ENCODE results near the gene GPR158.

Gene GPR158

GRCh38 chr10:25177093-25177753 lies 2.4 kb downstream of the GPR158 start:
- Histone ChIP-seq H3K27me3 (ENCODE audit: control insufficient read depth, low read length) (no peaks in the 10 kb centered on the region), H3K36me3 (ENCODE audit: control insufficient read depth, low read length) (no peaks in the 10 kb centered on the region), H3K79me2 (ENCODE audit: control insufficient read depth, low read length) (no peaks in the 10 kb centered on the region), H3K4me2 (ENCODE audit: low read length) (no peak overlapping the region), H3K9me2 (replicated peaks; ENCODE audit: control insufficient read depth, low read length) (no peaks in the 10 kb centered on the region), H3K4me3 (ENCODE audit: low read length) (no peak overlapping the region), H3K9me3 (ENCODE audit: control insufficient read depth, insufficient read depth, low read length) (peaks cover 10% of the 10 kb centered on the region; the same call in 1 of the 2 replicates), H3F3A (ENCODE audit: control insufficient read depth, insufficient read depth) (no peaks in the 10 kb centered on the region), H3K4me1 (ENCODE audit: control insufficient read depth, low read length) (no peaks in the 10 kb centered on the region), H4K20me1 (ENCODE audit: control insufficient read depth, insufficient read depth, low read depth, low read length) (no peaks in the 10 kb centered on the region), H3K27ac (ENCODE audit: low read depth, low read length) (no peak overlapping the region)
- TF ChIP-seq EZH2phosphoT487 (IDR thresholded peaks at IDR 0.05; ENCODE audit: borderline replicate concordance, low read length) (no peak), CTCF (IDR thresholded peaks at IDR 0.05; ENCODE audit: low read depth, low read length, poor library complexity, severe bottlenecking) (no peak)

- Histone ChIP-seq H3K27me3 (ENCODE audit: control insufficient read depth, low read length) (no peaks in the 10 kb centered on the region), H3K79me2 (ENCODE audit: control insufficient read depth, low read length) (no peaks in the 10 kb centered on the region), H3K9me2 (replicated peaks; ENCODE audit: control insufficient read depth, low read length) (no peaks in the 10 kb centered on the region), H3K27ac (ENCODE audit: low read depth, low read length) (no peak overlapping the region), H3K36me3 (ENCODE audit: control insufficient read depth, low read length) (no peaks in the 10 kb centered on the region), H4K20me1 (ENCODE audit: control insufficient read depth, insufficient read depth, low read depth, low read length) (no peaks in the 10 kb centered on the region), H3K4me2 (ENCODE audit: low read length) (no peak overlapping the region), H3F3A (ENCODE audit: control insufficient read depth, insufficient read depth) (no peaks in the 10 kb centered on the region), H3K4me1 (ENCODE audit: control insufficient read depth, low read length) (no peaks in the 10 kb centered on the region), H3K9me3 (ENCODE audit: control insufficient read depth, insufficient read depth, low read length) (peaks cover 10% of the 10 kb centered on the region; the same call in 1 of the 2 replicates), H3K4me3 (ENCODE audit: low read length) (no peak overlapping the region)
- TF ChIP-seq EZH2phosphoT487 (IDR thresholded peaks at IDR 0.05; ENCODE audit: borderline replicate concordance, low read length) (no peak), CTCF (IDR thresholded peaks at IDR 0.05; ENCODE audit: low read depth, low read length, poor library complexity, severe bottlenecking) (no peak)
Measured at GRCh38 chr10:25177754-25178135, 2.9 kb downstream of the GPR158 start.

GRCh38 chr10:25178411-25178810 lies 3.6 kb downstream of the GPR158 start:
- H3K4me1 ChIP-seq (ENCODE audit: control insufficient read depth, low read length) = no peaks in the 10 kb centered on the region

More at GRCh38 chr10:25178411-25178810, 3.6 kb downstream of the GPR158 start:
- Histone ChIP-seq H3K9me2 (replicated peaks; ENCODE audit: control insufficient read depth, low read length) (no peaks in the 10 kb centered on the region), H3K27ac (ENCODE audit: low read depth, low read length) (no peak overlapping the region), H3K79me2 (ENCODE audit: control insufficient read depth, low read length) (no peaks in the 10 kb centered on the region), H3K27me3 (ENCODE audit: control insufficient read depth, low read length) (no peaks in the 10 kb centered on the region), H3K4me3 (ENCODE audit: low read length) (no peak overlapping the region), H4K20me1 (ENCODE audit: control insufficient read depth, insufficient read depth, low read depth, low read length) (no peaks in the 10 kb centered on the region), H3K36me3 (ENCODE audit: control insufficient read depth, low read length) (no peaks in the 10 kb centered on the region), H3K4me2 (ENCODE audit: low read length) (no peak overlapping the region), H3F3A (ENCODE audit: control insufficient read depth, insufficient read depth) (no peaks in the 10 kb centered on the region), H3K9me3 (ENCODE audit: control insufficient read depth, insufficient read depth, low read length) (peaks cover 10% of the 10 kb centered on the region; the same call in 1 of the 2 replicates)
- TF ChIP-seq EZH2phosphoT487 (IDR thresholded peaks at IDR 0.05; ENCODE audit: borderline replicate concordance, low read length) (no peak), CTCF (IDR thresholded peaks at IDR 0.05; ENCODE audit: low read depth, low read length, poor library complexity, severe bottlenecking) (no peak)
